AG09319 (cell line): ENCODE data around the gene PRAMEF12.
"Not testable (repeated sequence)": the region's sequence is repeated elsewhere in the genome, so short reads cannot be mapped to it uniquely, and the experiment has no call there.

Experiments used
- DNase-seq: peaks from one replicate; pipeline ENCODE4 v3.0.0-alpha.2; 2010; ENCODE audit warnings: low read depth; ENCODE audit errors: extremely low read depth
- TF ChIP-seq, protein P1 (sequence below): IDR thresholded peaks from 2 replicates; pipeline ENCODE4 v1.5.1; 2011; ENCODE audit warnings: low read depth, mild to moderate bottlenecking, inconsistent platforms, low read length, moderate library complexity

The PRAMEF12 gene

DNA sequence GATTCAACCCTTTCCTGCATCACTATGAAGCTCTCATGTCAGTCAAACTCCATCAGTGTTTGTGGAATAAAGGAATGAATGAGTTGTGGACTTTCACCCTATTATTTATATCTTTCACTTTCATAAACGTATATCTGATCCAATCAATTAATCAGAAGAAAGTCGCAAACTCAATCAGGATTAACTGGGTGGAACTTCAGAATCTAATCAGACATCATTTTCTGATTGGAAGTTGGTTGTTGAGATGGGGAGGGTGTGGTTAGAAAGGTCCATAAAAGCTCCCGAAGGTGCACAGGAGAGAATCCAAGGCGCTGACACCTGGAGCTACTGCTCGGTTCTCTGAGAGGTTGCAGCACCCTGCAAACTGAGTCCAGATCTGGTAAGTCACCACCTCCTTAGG lies at the start of gene PRAMEF12:
Gene PRAMEF12, plus strand, starts transcription at position 301 of the 400 bp plus-strand sequence. CDS start 1,130 bp downstream, outside the sequence.
- no peak for DNase-seq
- TF ChIP-seq, protein P1, sequence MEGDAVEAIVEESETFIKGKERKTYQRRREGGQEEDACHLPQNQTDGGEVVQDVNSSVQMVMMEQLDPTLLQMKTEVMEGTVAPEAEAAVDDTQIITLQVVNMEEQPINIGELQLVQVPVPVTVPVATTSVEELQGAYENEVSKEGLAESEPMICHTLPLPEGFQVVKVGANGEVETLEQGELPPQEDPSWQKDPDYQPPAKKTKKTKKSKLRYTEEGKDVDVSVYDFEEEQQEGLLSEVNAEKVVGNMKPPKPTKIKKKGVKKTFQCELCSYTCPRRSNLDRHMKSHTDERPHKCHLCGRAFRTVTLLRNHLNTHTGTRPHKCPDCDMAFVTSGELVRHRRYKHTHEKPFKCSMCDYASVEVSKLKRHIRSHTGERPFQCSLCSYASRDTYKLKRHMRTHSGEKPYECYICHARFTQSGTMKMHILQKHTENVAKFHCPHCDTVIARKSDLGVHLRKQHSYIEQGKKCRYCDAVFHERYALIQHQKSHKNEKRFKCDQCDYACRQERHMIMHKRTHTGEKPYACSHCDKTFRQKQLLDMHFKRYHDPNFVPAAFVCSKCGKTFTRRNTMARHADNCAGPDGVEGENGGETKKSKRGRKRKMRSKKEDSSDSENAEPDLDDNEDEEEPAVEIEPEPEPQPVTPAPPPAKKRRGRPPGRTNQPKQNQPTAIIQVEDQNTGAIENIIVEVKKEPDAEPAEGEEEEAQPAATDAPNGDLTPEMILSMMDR, result no peak

DNA sequence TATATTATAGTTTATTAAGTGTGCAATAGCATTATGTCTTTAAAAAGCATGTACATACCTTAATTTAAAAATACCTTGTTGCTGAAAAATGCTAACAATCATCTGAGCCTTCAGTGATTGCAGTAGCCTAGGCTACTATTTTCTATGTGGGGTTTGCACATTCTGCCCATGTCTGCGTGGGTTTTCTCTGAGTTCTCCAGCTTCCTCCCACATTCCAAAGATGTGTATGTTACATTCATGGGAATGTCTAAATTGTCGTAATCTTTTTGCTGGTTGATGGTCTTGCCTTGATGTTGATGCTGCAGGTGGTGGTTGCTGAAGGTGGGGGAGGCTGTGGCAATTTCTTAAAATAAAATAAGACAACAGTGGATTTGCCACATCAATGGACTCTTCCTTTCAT lies 45.1 kb upstream of the PRAMEF12 start:
- DNase-seq, result no peak
- TF ChIP-seq, protein P1, result no peak

DNA sequence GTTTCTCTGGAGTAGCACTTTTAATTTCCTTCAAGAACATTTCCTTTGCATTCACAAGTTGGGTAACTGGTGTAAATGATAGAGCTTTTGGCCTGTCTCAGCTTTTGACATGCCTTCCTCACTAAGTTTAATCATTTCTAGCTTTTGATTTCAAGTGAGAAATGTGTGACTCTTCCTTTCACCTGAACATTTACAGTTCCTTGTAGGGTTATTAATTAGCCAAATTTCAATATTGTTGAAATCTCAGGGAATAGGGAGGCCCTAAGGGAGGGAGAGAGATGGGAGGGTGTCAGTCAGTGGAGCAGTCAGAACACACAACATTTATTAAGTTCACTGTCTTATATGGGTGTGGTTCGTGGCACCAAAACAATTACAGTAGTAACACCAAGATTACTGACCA lies 43.4 kb upstream of the PRAMEF12 start:
- TF ChIP-seq, protein P1, result no peak
- no peak for DNase-seq

DNA sequence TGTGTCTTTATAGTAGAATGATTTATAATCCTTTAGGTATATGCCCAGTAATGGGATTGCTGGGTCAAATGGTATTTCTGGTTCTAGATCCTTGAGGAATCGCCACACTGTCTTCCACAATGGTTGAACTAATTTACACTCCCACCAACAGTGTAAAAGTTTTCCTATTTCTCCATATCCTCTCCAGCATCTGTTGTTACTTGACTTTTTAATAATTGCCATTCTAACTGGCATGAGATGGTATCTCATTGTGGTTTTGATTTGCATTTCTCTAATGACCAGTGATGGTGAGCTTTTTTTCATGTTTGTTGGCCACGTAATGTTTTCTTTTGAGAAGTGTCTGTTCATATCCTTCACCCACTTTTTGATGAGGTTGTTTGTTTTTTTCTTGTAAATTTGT lies 42.5 kb upstream of the PRAMEF12 start:
- DNase-seq, result not testable (repeated sequence)

DNA sequence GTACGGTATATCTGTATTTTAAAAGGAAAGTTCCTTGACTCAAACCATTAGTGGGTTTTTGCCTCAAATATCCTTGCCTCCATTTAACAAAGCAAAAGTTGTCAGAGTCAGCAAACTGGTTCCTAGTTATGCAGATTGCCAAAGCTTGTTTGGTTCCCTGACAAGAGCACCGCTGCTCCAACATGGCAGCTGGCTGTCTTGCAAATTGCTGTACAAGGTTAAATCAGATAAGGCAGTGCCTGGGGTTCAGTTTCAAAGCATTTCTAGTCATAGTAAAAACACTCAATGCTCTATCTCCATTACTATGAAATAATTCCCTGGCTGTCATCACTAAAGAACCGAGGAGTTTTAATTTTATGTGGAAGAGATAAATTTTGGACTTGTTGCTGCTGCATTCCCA lies 38.9 kb upstream of the PRAMEF12 start:
- DNase-seq, result no peak

DNA sequence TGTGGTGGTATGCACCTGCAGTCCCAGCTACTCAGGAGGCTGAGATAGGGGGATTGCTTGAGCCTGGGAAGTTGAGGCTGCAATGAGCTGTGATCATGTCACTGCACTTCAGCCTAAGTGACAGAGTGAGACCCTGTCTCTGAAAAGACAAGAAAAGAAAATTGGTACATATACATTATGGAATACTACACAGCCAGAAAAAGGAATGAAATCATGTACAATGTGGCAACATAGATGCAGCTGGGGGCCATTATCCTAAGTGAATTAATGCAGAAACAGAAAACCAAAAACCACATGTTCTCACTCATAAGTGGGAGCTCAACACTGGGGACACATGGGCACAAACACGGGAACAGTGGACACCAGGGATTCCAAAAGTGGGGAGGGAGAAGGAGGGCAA lies 34.6 kb upstream of the PRAMEF12 start:
- DNase-seq, result no peak
- TF ChIP-seq, protein P1, result no peak

More for the DNA sequence above, 38.9 kb upstream of the PRAMEF12 start:
- TF ChIP-seq, protein P1, result no peak

DNA sequence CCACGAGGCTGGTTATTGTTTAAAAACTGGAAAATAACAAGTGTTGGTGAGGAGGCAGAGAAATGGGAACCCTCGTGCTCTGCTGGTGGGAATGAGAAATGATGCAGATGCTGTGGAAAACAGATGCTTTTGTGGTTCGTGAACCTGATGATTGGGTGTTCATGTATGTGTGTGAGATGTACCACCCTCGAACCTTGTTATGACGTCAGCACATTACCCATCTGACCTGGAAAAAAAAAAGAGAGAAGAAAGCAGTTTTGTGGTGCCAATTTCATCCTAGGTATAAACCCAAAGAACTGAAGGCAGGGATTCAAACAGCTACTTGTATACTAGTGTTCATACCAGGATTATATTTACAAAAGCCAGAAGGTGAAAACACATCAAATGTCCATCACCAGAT lies 33.9 kb upstream of the PRAMEF12 start:
- TF ChIP-seq, protein P1, result no peak
- DNase-seq, result no peak

DNA sequence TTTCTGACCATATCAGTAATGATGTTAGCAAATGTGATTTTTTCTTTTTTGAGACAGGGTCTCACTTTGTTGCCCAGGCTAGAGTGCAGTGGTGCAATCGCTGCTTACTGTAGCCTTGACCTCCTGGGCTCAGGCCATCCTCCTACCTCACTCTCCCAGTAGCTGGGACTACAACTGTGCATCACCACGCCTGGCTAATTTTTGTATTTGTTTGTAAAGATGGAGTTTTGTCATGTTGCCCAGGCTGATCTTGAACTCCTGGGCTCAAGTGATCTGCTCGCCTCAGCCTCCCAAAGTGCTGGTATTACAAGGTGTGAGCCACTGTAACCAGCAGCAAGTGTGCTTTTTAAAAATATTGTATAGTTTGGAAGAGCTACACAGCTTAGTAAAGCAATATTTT lies 31.6 kb upstream of the PRAMEF12 start:
- TF ChIP-seq, protein P1, result no peak
- DNase-seq, result no peak
